AML-193 (cell line): ENCODE data around the gene TTC28.

ENCODE experiments used
- DNase-seq, 2 experiments: peaks; one replicate each; lab custom pipeline; 2025; lab: John Stamatoyannopoulos, UW

TTC28 gene

DNA sequence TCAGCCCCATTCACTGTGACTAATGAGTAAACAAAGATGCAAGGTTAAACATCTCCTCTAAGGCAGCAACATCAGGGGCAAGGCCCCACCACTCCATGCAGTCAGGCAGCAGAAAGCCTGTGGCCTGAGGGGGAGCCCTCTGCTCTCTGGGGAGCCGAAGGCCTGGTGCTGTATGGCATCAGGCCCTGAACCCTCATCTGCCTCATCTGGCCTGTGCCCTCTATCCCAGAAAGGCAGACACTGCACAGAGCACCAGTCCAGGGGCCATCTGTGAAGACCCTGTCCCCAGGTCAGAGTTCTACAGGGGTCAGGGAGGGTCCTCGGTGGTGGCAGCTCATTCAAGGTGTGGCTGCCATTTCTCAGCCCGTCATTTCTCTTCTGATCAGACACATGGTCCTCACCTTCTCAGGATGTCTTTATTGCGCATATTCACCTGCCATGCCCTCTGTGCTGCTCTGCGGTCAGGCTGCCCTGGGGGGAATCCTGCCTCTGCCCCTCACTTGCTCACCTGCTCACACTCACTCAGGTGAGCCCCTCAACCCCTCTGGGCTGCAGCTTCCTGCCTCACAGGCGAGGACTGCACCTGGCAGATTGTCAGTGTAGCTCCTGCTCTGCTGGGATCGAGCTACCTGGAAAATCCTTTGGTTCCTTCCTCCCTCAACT is 657.5 kb downstream of the TTC28 start:
- DNase-seq, result no peak

DNA sequence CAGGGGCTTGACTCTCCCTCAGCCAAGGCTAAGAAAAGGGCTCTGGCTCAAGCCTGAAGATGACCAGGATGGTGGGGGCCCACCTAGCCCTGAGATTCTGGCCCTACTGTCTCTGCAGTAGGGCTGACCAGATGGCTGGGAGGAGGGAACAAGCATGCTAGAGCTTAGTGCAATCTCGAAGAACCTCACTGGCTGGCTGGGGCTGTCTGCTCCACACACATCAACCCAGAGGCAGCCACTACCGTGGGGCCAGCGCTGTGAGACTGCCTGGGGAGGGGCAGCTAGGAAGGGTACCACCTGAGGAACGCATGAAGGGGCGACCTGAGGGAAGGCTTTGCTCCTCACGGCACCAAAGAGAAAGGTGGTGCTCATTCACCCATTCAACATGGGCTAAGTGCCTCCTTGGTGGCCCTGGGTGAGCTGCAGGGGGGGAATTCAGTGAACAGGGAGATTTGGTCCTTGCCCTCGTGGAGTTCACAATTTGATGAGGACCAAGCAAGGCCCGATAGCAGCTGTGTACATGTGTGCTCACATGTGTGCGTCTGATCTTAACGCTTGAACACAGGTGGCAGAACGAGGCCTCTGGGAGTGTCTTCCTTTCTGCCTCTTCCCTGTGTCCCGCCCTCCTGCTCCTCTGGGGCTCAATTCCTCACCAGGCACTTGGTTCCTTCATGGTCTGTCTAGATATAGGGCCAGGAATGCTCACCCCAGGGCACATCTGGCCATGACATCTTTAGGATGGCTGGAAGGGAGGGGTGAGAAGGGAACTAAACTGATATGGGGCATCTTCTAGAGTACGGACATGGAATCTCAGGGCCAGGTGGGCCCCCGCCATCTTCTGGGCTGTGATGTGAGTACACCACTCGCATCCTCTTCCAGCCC is 658.3 kb downstream of the TTC28 start:
- DNase-seq, result no peak

DNA sequence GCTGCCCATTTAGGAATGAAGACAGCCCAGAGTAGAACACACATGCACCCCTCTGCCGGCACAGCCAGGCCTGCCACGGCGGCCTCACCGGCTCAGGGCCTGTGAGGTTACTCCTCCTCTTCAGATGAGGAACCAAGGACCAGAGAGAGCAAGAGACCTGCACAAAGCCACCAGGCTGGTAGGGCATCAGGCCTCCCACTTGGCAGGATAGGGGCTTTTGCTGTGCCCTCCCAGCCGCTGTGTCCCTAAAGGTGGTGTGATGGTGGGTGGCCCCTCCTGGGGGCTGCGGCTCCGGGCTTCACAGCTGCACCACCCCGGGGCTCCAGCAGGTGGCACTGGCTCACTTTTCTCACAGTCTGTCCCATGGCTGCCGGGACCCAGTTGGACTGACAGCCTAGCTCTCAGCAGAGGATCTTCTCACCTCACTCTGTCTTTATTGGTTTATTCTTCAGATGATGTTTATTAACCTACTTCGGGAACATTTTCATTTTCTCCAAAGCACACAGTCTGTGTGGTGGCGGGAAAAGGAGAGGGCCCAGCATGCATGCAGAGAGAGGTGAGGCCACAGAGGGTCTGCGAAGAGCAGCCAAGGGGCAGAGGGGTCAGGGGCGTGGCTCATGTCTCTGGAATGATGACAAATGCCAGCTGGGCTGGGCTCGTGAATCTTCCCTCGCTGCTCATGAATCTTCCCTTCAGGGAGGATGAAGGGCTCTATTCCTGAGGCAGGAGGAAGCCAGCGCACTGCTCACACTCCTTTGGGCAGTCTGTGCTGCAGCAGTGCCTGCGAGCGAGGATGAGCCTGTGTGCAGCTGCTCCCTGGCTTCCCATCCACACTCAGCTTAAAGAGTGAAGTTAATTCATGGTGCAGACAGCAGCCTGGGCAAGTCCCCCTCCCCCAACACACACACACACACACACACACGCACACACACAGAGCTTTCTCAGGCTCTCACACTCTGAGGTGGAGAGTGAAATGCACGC is 659.5 kb downstream of the TTC28 start:
- DNase-seq, result peak; percentile 2

- peak; percentile 10 for DNase-seq
Measured at GRCh38 chr22:28019360-28019759, 660.3 kb downstream of the TTC28 start.

DNA sequence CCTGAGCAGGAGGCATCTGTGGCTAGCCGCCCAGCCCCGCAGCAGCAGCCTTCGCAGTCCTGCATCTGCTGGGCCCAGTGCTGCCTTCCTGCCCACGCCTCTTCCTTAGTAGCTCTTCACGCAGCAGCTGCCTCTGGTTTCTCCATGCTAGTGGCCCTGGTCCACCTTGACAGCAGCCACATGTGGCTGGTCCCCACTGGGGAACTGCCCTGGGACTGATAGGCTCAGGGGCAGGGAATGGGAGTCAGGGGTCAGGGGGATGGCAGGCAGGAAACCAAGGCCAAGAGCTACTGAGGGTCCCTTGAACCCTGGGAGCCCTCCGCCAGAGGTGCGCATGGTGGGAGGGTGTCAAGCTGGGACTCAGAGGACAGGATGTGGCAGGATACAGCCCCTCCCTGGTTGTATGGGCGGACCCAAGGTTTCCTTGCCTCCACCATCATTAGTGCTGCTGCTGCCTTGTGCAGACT is 661.1 kb downstream of the TTC28 start:
- no peak for DNase-seq

DNA sequence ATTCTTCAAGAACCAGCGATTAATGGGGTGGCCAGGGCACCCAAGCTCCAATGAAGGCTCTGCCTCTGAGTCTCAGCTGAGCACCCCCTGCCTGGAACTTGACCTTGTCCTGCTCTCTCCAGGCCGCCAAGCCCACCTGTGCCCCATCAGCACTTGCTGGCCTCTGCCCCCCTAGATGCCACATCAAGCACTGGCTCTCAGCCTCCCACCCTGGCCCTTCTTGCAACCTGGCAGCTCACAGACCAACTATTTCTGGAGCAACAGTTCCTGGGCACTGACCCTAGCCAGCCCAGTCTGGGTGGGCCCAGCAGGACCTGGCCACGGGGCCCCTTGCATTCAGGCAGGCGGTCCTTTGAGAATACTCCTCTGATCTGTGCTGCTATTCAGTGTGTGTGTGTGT is 661.8 kb downstream of the TTC28 start:
- DNase-seq, result no peak

DNA sequence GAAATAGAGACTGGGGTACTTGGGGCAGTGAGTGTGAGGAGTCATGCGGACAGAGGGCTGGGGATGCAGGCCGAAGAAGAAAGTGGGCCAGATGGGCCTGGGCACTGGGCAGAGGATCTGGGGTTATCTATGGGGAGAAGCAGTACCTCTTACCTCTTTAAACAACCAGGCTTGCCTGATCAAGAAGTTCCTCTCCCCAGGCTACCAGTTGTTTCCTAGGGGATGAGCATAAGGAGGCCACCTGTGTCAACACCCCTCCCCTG is 662.2 kb downstream of the TTC28 start:
- no peak for DNase-seq

- DNase-seq, result no peak
Measured at GRCh38 chr22:28016781-28017557, 662.7 kb downstream of the TTC28 start.

DNA sequence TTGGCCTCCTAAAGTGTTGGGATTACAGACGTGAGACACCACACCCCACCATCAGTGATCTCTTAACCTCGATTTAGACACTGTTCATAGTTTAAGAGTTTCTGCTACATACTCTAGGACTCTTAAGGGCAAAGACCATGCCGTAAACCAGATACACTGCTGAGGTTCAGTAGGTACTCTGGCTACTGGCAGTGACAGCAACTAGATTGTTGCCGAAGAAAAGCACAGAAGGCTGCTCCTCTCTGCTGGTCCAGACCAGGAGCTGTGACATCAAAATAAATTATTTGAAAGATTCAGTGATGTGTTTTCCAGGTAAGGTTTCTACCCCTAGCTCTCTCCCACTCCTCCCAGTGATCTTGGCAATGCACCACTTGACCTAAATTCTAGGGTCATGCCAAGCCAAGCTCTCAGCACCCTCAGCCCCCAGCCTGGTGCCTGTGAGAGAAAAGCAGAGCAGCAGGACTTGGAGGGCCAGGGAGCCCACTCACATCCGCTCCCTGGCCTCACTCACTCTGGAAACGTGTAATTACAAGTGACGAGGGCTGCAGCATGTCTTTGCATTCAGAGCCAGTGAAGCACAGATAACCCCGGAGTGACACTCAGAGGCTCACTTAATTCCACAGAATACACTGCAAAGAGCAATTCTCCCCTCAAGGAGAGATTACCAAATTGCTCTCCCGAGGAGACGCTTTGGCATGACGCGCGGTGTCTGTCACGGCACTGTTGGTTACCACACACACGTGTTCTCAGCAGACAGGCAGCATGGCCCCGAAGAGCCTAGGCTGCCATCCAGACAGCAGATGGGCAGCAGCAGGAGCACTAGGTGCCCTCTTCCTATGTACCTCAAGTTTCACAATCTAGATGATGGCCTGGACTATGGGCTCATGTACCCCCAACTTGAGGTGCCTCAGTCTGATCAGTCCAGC is 663.7 kb downstream of the TTC28 start:
- no peak for DNase-seq

GRCh38 chr22:28015046-28015425 is 664.6 kb downstream of the TTC28 start:
- DNase-seq, result no peak

GRCh38 chr22:28014211-28015045 is 665.2 kb downstream of the TTC28 start:
- DNase-seq, result no peak

- no peak for DNase-seq
Measured at GRCh38 chr22:28013611-28014010, 666.0 kb downstream of the TTC28 start.

- no peak for DNase-seq
Measured at GRCh38 chr22:28012832-28013460, 666.7 kb downstream of the TTC28 start.

GRCh38 chr22:28009272-28009827 is 670.3 kb downstream of the TTC28 start:
- DNase-seq, result peak; percentile 33 to 41

DNA sequence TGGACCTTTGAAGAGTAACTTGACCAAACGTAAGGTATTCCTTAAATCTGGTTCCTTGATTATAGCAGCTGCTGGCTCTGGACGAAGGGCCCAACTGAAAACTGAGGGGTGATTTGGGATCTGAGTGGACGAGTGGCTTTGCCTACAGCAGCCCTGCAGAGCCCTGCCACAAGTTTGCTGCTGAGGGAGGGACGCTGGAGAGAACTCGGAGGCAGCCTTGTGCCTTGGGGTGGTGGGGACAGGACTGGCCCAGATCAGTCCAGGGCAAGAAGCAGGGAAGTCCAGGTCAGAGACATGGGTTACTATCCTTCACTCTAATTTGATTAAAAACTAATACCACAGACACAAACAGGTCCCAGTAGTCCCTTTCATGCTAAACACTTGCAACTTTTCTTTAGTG is 671.0 kb downstream of the TTC28 start:
- no peak for DNase-seq

GRCh38 chr22:28008056-28008455 is 671.6 kb downstream of the TTC28 start:
- DNase-seq, result no peak

GRCh38 chr22:28006271-28006670 is 673.4 kb downstream of the TTC28 start:
- no peak for DNase-seq

DNA sequence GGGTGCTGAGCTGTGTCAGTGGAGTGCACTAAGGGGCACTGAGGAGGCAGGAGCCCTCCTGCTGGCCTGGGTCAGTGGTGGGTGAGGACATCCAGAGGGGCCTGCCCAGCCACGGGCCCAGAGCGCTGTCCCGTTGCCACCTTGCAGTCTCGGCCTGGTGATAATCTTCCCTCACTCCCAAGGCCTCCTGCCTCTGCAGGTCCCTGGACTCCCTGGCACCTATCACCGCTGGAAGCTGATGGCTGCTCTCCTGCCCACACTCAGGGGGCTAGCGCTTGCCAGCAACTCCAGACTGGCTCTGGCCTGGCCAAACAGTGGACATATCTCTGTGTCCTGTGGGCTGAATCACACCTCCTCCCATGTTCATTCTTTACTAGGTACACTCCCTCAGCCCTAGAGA is 674.1 kb downstream of the TTC28 start:
- DNase-seq, result no peak

GRCh38 chr22:28004021-28004420 is 675.6 kb downstream of the TTC28 start:
- no peak for DNase-seq
